ENCODE measurements around the gene RAP1GAP.

DNA sequence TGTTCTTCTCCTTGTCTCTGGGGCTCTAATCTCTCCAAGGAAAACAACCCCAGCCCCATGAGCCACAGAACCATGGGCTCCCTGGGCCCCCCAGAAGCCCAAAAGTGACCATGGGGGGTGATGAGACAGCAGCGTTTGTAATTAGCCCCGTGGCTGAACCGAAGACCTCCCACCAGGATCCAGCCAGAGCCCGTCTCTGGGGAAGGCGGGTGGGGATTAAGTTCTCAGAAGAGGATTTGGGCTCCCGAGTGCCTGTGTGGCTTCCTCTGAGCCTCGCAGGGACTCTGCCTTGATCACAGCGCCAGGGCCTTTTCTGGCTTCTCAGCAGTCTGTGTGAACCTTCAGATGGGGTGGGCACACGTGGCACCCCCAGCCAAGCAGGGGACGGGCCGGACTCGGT, 82.9 kb downstream of the RAP1GAP start:
- TF ChIP-seq, protein P1, sequence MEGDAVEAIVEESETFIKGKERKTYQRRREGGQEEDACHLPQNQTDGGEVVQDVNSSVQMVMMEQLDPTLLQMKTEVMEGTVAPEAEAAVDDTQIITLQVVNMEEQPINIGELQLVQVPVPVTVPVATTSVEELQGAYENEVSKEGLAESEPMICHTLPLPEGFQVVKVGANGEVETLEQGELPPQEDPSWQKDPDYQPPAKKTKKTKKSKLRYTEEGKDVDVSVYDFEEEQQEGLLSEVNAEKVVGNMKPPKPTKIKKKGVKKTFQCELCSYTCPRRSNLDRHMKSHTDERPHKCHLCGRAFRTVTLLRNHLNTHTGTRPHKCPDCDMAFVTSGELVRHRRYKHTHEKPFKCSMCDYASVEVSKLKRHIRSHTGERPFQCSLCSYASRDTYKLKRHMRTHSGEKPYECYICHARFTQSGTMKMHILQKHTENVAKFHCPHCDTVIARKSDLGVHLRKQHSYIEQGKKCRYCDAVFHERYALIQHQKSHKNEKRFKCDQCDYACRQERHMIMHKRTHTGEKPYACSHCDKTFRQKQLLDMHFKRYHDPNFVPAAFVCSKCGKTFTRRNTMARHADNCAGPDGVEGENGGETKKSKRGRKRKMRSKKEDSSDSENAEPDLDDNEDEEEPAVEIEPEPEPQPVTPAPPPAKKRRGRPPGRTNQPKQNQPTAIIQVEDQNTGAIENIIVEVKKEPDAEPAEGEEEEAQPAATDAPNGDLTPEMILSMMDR (IDR thresholded peaks at IDR 0.05) = no peak
- TF ChIP-seq POLR2A (IDR thresholded peaks at IDR 0.05) = no peak
